Endometrium (tissue), 2 donors: ENCODE measurements around the gene ANKMY1.
"Not testable (repeated sequence)": the region's sequence is repeated elsewhere in the genome, so short reads cannot be mapped to it uniquely, and the experiment has no call there.

Experiments used
- FAIRE-seq: peaks from 2 replicates; lab custom pipeline; 2012; peaks lifted over from hg19 to GRCh38; lab: Jason Lieb, UNC
- donor health status: control.
- donor health status: control.

Gene ANKMY1

GRCh38 chr2:240554767-240555493 lies 2.9 kb downstream of the ANKMY1 start:
- no peak for FAIRE-seq

DNA sequence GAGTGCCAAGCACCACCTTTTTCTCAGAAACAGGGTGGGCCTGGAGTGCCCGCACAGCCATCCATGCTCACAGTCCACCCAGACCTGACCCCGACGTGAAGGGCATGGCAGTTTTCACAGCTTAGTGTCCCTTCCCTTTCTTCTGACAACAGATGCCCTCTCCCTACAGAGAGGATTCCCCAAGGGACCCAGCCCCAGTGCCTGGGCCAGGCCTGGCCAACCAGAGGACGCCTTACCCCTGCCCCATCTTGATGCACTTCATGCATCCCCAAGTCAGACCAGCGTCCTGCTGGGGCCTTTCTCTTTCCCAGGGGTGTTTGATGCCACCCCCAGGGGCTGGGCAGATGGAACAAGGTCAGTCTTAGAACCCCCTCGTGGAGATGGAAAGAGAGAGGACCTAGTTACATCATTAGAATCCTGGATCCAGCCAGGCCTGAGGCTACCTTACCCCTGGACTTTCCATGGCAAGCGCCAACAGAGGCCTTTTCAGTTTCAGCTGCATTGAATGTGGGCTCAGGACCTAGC lies 3.8 kb downstream of the ANKMY1 start:
- FAIRE-seq = no peak

- no peak for FAIRE-seq
Measured at GRCh38 chr2:240551811-240552210, 6.0 kb downstream of the ANKMY1 start.

GRCh38 chr2:240551288-240551687 lies 6.5 kb downstream of the ANKMY1 start:
- no peak for FAIRE-seq

DNA sequence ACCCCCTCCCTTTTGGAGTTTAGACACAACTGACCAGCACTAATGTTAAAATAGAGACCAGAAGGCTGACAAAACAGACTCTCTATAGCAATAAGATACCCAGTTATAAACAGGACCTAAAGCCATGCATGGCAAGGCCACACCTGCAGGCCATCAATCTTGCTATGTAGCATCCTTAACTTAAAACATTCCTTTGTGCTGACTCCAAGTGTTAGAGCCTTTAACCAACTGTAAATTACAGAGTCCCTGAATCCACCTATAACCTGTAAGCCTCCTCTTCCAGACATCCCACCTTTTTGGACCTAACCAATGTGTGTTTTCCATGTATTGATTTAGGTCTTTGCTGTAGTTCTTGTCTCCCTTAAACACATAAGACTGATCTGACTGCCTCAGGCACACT lies 17.9 kb downstream of the ANKMY1 start:
- no peak for FAIRE-seq

- FAIRE-seq = not testable (repeated sequence)
Measured at GRCh38 chr2:240539101-240539500, 18.7 kb downstream of the ANKMY1 start.

DNA sequence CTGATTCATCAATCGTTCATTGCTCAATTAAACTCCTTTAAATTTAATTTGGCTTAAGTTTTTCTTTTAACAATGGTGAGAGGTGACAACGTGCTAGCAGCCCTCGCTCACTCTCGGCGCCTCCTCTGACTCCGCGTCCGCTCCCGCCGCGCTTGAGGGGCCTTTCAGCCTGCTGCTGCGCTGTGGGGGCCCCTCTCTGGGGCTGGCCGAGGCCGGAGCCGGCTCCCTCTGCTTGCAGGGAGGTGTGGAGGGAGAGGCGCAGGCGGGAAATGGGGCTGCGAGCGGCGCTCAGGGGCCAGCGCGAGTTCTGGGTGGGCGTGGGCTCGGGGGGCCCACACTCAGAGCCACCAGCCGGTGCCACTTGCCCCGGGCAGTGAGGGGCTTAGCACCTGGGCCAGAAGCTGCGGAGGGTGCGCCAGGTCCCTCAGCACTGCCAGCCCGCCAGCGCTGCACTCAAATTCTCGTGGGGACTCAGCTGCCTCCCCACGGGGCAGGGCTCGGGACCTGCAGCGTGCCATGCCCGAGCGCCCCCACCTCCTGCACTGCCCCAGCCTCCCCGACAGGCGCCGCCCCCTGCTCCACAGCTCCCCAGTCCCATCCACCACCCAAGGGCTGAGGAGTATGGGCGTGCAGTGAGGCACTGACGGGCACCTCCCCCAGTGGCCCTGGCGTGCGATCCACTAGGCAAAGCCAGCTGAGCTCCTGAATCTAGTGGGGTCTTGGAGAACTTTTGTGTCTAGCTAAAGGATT lies 19.6 kb downstream of the ANKMY1 start:
- FAIRE-seq = no peak

- no peak for FAIRE-seq
Measured at GRCh38 chr2:240532031-240532775, 25.6 kb downstream of the ANKMY1 start.

DNA sequence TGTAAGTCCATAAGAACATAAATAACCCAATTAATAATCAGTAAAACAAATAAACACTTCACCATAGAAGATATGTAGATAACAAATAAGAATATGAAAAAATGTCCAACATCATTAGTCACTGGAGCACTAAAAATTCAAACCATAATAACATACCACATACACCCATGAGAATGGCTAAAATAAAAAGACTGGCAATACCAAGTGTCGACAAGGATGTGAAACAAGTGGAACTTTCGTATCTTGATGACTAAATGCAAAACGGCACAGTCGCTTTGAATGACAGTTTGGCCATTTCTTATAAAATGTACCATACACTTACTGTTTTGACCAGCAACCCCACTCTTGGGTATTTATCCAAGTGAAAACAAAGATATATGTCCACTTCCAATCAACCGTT lies 26.8 kb downstream of the ANKMY1 start:
- FAIRE-seq = no peak

DNA sequence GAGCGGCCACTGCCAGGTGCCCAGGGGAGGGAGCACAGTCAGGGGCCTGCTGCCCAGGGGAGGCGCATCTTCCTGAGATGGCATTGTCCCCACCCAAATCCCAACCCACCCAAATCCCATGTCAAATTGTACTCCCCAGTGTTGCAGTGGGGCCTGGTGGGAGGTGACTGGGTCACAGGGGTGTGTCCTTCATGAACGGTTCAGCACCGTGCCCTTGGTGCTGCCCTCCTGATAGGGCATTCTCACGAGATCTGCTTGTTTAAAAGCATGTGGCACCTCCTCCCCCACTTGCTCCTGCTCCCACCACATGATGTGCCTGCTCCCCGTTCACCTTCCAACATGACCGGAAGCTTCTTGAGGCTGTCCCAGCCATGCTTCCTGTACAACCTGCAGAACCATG lies 27.6 kb downstream of the ANKMY1 start:
- FAIRE-seq = no peak

DNA sequence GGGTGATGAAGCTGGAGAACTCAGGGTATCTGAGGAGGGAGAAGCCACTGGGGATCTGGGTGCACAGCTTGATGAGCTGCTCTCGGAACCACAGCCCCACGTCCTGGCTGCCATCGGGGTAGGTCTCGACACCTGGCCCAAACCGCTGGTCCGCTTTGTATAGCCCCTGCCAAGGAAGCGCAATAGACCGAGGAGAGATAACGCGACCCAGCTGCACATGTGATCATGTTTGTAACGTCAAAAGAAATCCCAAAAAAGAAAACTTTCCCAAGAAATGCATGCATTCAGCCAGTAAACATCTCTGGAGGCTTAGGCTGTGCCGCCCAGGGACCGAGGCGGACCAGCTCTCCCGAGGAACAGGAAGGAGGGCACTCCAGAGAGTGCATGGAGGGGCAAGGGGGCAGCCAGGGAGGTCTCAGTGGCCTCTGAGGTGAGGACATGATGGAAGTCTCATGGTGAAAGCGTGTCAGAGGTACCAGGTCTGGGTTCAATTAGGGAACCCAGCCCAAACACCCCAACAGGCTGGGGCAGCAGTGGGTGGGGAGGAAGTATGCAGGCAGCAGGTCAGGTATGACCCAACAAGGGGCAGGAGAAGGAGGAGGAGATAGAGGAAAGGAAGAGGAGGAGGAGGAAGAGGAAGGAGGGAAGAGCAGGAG lies 28.3 kb downstream of the ANKMY1 start:
- FAIRE-seq = no peak

DNA sequence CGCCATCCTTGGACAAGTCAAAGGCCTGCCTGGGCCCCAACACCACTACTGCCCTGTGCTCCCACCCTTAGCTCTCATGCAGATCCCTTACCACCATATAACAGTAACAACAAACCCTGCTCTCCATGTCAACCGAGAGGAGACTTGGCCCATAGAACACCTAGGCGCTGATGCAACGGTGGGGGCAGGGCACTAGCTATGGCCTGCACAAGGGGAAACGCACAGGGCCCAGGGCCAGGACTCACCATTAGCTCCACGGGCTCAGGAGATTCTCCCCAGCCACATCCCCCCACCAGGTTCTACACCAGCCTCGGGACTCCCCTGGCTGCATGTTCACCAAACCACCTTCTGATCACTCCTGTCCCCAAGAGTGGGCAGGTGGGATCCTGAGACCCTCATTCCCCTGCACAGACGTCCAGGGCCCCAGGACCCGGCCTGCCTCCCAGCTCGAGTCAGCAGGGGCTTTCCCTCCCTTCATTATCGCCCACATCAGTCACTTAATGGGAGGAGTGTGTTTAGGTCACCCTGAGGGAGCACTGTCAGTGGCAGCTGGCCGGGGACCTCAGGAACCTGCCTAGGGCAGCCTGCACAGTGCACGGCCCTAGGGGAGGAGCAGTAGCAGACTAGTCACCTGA lies 29.3 kb downstream of the ANKMY1 start:
- no peak for FAIRE-seq

- FAIRE-seq = no peak
Measured at GRCh38 chr2:240527153-240527750, 30.5 kb downstream of the ANKMY1 start.

- FAIRE-seq = no peak
Measured at GRCh38 chr2:240526521-240526920, 31.3 kb downstream of the ANKMY1 start.

GRCh38 chr2:240525802-240526201 lies 32.0 kb downstream of the ANKMY1 start:
- FAIRE-seq = no peak

GRCh38 chr2:240524963-240525718 lies 32.6 kb downstream of the ANKMY1 start:
- no peak for FAIRE-seq

- no peak for FAIRE-seq
Measured at GRCh38 chr2:240523451-240524281, 34.1 kb downstream of the ANKMY1 start.

DNA sequence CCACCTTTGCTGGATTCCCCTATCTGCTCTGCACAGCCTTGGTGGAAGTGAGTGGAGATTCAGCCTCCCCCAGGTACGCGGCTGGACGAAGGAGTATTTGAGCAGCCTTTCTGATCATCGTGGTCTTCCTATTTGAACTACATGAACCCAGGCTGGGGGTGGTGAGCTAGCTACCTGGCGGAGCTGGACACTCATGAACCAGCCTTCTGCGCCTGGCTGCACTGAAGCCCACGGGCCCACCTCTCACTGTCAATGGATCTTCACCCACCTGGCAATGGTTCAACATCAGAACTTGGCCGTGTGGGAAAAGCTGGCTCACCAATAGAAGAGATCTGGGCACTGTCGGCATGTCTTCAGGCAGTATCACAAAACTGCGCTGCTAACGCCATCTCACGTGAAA lies 35.4 kb downstream of the ANKMY1 start:
- no peak for FAIRE-seq

DNA sequence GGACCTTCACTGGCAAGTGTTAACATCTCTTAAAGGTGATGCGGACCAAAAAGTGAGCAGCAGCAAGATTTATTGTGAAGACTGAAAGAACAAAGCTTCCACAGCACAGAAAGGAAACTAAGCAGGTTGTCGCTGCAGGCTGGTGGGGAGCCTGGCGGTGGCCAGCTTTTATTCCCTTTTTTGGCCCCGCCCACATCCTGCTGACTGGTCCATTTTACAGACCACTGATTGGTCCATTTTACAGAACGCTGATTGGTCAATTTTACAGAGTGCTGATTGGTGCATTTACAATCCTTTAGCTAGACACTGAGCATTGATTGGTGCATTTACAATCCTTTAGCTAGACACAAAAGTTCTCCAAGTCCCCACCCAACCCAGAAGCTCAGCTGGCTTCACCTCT lies 35.9 kb downstream of the ANKMY1 start:
- FAIRE-seq = not testable (repeated sequence)

DNA sequence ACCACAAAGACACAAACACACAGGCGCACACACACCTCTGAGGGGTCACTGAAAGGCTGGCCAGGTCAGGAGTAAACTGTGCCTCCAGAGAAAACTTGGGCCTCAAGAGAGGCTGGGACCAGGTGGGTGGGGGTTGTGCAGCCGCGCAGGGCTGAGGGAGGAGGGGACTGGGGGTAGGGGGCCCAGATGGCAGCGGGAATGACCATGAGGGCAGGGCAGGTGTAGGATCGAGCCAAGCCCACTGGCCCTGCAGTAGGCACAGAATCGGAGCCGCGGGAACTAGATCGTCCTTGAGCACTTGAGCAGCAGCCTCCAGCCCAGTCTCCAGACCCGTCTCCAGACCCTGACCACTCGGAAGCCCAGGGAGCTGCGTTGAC lies 36.8 kb downstream of the ANKMY1 start:
- FAIRE-seq = no peak
